H1 (cell line): ENCODE measurements around the gene GOLGA2. TPM values are rescaled to one million over a fixed set of nuclear protein-coding genes. Genes with fewer than 3 reads are reported as not detected.
A peak's percentile ranks its signal among the peaks of the same experiment; 100 is the strongest.

Source experiments
- CTCF ChIA-PET: fragments of 300-600 bp; sonication (Branson Sonifier 250); formaldehyde crosslinking; loops from one replicate; lab custom pipeline; 2021; ENCODE audit not compliant: partially characterized antibody; lab: Charles Lee
- POLR2A ChIA-PET: fragments of 300-600 bp; sonication (Branson Sonifier 250); formaldehyde crosslinking; loops from one replicate; lab custom pipeline; 2021; ENCODE audit warnings: inconsistent platforms; ENCODE audit not compliant: partially characterized antibody; lab: Charles Lee
- DNase-seq, 2 experiments: peaks; one replicate each; pipeline versions ENCODE4 v3.0.0 to v3.0.0-alpha.2; 2010 to 2022; ENCODE audit warnings: low spot score in 2 of 2, low read depth in 1 of 2, mixed read lengths in 1 of 2
- FAIRE-seq: peaks from 2 replicates; lab custom pipeline; 2011; peaks lifted over from hg19 to GRCh38; lab: Jason Lieb, UNC
- H2AFZ ChIP-seq: 2 replicates; pipeline ENCODE4 v1.8.1; 2012; ENCODE audit warnings: low read length, inconsistent platforms
- H2AK5ac ChIP-seq: 2 replicates; pipeline ENCODE4 v1.6.1; 2013; ENCODE audit warnings: low read depth, low read length
- H2BK120ac ChIP-seq: replicated peaks from 2 replicates; pipeline ENCODE3; 2013; ENCODE audit warnings: low read depth, low read length, inconsistent platforms
- H2BK12ac ChIP-seq: 2 replicates; pipeline ENCODE4 v1.6.1; 2013; ENCODE audit warnings: low read depth, low read length
- H2BK15ac ChIP-seq: 2 replicates; pipeline ENCODE4 v1.6.1; 2013; ENCODE audit warnings: low read length
- H2BK20ac ChIP-seq: 2 replicates; pipeline ENCODE4 v1.6.1; 2013; ENCODE audit warnings: low read length
- H2BK5ac ChIP-seq: 2 replicates; pipeline ENCODE4 v1.6.1; 2013; ENCODE audit warnings: low read depth, low read length
- H3K14ac ChIP-seq: 2 replicates; pipeline ENCODE4 v1.6.1; 2013; ENCODE audit warnings: inconsistent platforms; ENCODE audit not compliant: insufficient read length
- H3K18ac ChIP-seq: 2 replicates; pipeline ENCODE4 v1.6.1; 2013; ENCODE audit warnings: low read length; ENCODE audit errors: extremely low read depth
- H3K23ac ChIP-seq: 2 replicates; pipeline ENCODE4 v1.6.1; 2013; ENCODE audit warnings: inconsistent platforms; ENCODE audit not compliant: insufficient read length
- H3K23me2 ChIP-seq: 2 replicates; pipeline ENCODE4 v1.6.1; 2013; ENCODE audit warnings: low read depth, low read length
- H3K27ac ChIP-seq: 2 replicates; pipeline ENCODE4 v1.6.1; 2011; ENCODE audit warnings: low read depth, low read length, inconsistent platforms
- H3K27me3 ChIP-seq, 4 experiments: replicated peaks in 1 of 4; 1 replicate in 1 of 4; 2 replicates in 3 of 4; pipeline versions ENCODE4 v1.6.1 to v1.8.1; 2011 to 2013; ENCODE audit warnings: low read length in 3 of 4, mild to moderate bottlenecking in 3 of 4, inconsistent platforms in 2 of 4, mixed read lengths in 2 of 4, moderate library complexity in 1 of 4; ENCODE audit not compliant: control insufficient read depth in 3 of 4, insufficient read depth in 3 of 4; ENCODE audit errors: extremely low read depth in 1 of 4
- H3K36me3 ChIP-seq, 4 experiments: 2 replicates each; pipeline versions ENCODE4 v1.6.1 to v1.8.1; 2011 to 2013; ENCODE audit warnings: mild to moderate bottlenecking in 4 of 4, low read length in 3 of 4, moderate library complexity in 2 of 4, control low read depth in 1 of 4, inconsistent platforms in 1 of 4; ENCODE audit not compliant: insufficient read depth in 4 of 4, control insufficient read depth in 2 of 4
- H3K4ac ChIP-seq: replicated peaks from 2 replicates; pipeline ENCODE3; 2013; ENCODE audit warnings: low read length, low read depth, mixed read lengths, inconsistent platforms; ENCODE audit not compliant: insufficient read length
- H3K4me1 ChIP-seq, 4 experiments: replicated peaks in 1 of 4; 1 replicate in 1 of 4; 2 replicates in 3 of 4; pipeline versions ENCODE4 v1.6.1 to v1.8.1; 2011 to 2013; ENCODE audit warnings: low read length in 3 of 4, inconsistent platforms in 2 of 4, mixed read lengths in 1 of 4; ENCODE audit not compliant: insufficient read depth in 4 of 4, control insufficient read depth in 3 of 4
- H3K4me2 ChIP-seq, 2 experiments: 2 replicates each; pipeline versions ENCODE4 v1.6.1 to v1.8.1; 2011 to 2013; ENCODE audit warnings: low read depth in 2 of 2, low read length in 2 of 2, control low read depth in 1 of 2, inconsistent platforms in 1 of 2, mild to moderate bottlenecking in 1 of 2; ENCODE audit not compliant: insufficient read depth in 1 of 2
- H3K4me3 ChIP-seq, 4 experiments: fragments of 200-600, 300-600 bp in 1 of 4; sonication (generic), shearing (Covaris generic), sonication (Bioruptor Twin) in 1 of 4; 2 replicates each; pipeline versions ENCODE4 v1.5.1 to v1.8.1; 2011 to 2016; ENCODE audit warnings: low read length in 4 of 4, low read depth in 3 of 4, control low read depth in 2 of 4, inconsistent platforms in 2 of 4, mild to moderate bottlenecking in 2 of 4, mixed read lengths in 1 of 4, moderate library complexity in 1 of 4; ENCODE audit not compliant: insufficient read depth in 2 of 4; ENCODE audit errors: extremely low read depth in 1 of 4
- H3K56ac ChIP-seq: replicated peaks from 2 replicates; pipeline ENCODE3; 2013; ENCODE audit warnings: low read depth, mild to moderate bottlenecking, mixed read lengths, low read length, inconsistent platforms; ENCODE audit not compliant: insufficient read length
- H3K79me1 ChIP-seq: 2 replicates; pipeline ENCODE4 v1.6.1; 2013; ENCODE audit warnings: low read depth, low read length, control low read depth
- H3K79me2 ChIP-seq, 2 experiments: 2 replicates each; pipeline versions ENCODE4 v1.6.1 to v1.8.1; 2012 to 2013; ENCODE audit warnings: low read length in 2 of 2, mild to moderate bottlenecking in 2 of 2, inconsistent platforms in 1 of 2; ENCODE audit not compliant: insufficient read depth in 2 of 2, control insufficient read depth in 1 of 2
- H3K9ac ChIP-seq, 4 experiments: replicated peaks in 1 of 4; 1 replicate in 1 of 4; 2 replicates in 3 of 4; pipeline versions ENCODE4 v1.6.1 to v1.8.1; 2011 to 2013; ENCODE audit warnings: low read depth in 3 of 4, low read length in 3 of 4, control low read depth in 2 of 4, mild to moderate bottlenecking in 2 of 4, moderate library complexity in 2 of 4, inconsistent platforms in 1 of 4; ENCODE audit errors: extremely low read depth in 1 of 4
- H3K9me3 ChIP-seq, 2 experiments: 2 replicates each; pipeline versions ENCODE4 v1.6.1 to v1.8.1; 2012 to 2013; ENCODE audit warnings: mild to moderate bottlenecking in 2 of 2, moderate library complexity in 2 of 2, control low read depth in 1 of 2, inconsistent platforms in 1 of 2, low read depth in 1 of 2, low read length in 1 of 2, mixed read lengths in 1 of 2; ENCODE audit not compliant: insufficient read depth in 2 of 2
- H4K20me1 ChIP-seq, 2 experiments: replicated peaks in 1 of 2; 2 replicates each; pipeline versions ENCODE3 to v1.8.1; 2011 to 2013; ENCODE audit warnings: inconsistent platforms in 2 of 2, low read length in 2 of 2, mild to moderate bottlenecking in 1 of 2; ENCODE audit not compliant: insufficient read depth in 2 of 2, control insufficient read depth in 1 of 2
- H4K5ac ChIP-seq: 2 replicates; pipeline ENCODE4 v1.6.1; 2013; ENCODE audit warnings: low read length, low read depth, mixed read lengths, inconsistent platforms; ENCODE audit not compliant: insufficient read length
- H4K8ac ChIP-seq: 2 replicates; pipeline ENCODE4 v1.8.0; 2013; ENCODE audit warnings: mild to moderate bottlenecking, moderate library complexity, low read length, inconsistent platforms; ENCODE audit not compliant: insufficient read depth; ENCODE audit errors: extremely low read depth
- H4K91ac ChIP-seq: replicated peaks from 2 replicates; pipeline ENCODE3; 2013; ENCODE audit warnings: low read length, mixed read lengths, inconsistent platforms; ENCODE audit not compliant: insufficient read length
- PHF8 ChIP-seq: fragments of 200-600 bp; sonication (generic); conservative IDR thresholded peaks from 2 replicates; pipeline ENCODE4 v1.7.1; 2012; ENCODE audit warnings: low read depth, mild to moderate bottlenecking, inconsistent platforms, low read length, moderate library complexity
- RAD21 ChIP-seq, 2 experiments: IDR thresholded peaks in 1 of 2; conservative IDR thresholded peaks in 1 of 2; 2 replicates each; pipeline ENCODE4 v1.6.1; 2011; ENCODE audit warnings: low read depth in 2 of 2, low read length in 2 of 2, improper control_type of control experiment in 1 of 2, inconsistent platforms in 1 of 2, mild to moderate bottlenecking in 1 of 2, moderate library complexity in 1 of 2
- SIN3A ChIP-seq, 2 experiments: IDR thresholded peaks in 1 of 2; conservative IDR thresholded peaks in 1 of 2; 2 replicates each; pipeline ENCODE4 v1.6.1; 2011 to 2012; ENCODE audit warnings: low read length in 2 of 2, improper control_type of control experiment in 1 of 2, low read depth in 1 of 2, mild to moderate bottlenecking in 1 of 2
- SP4 ChIP-seq: IDR thresholded peaks from 2 replicates; pipeline ENCODE4 v1.6.1; 2012; ENCODE audit warnings: low read length, inconsistent platforms
- WGBS, 2 experiments: shearing (Covaris generic) in 1 of 2; methylation state at CpG; one replicate each; pipeline versions ENCODE4 v1.1.6 to v1.1.7; 2013 to 2015; ENCODE audit warnings: low lambda C conversion rate in 2 of 2, mixed read lengths in 2 of 2, inconsistent platforms in 1 of 2, low coverage in 1 of 2, missing lambda C conversion rate in 1 of 2; ENCODE audit not compliant: insufficient replicate concordance in 2 of 2, insufficient coverage in 1 of 2, insufficient read length in 1 of 2; ENCODE audit errors: extremely low coverage in 1 of 2, missing lambda C conversion rate in 1 of 2; 5-methylcytosine and 5-hydroxymethylcytosine counted together
- polyA plus RNA-seq, 7 experiments: library from polyadenylated mRNA; depleted of rRNA in 3 of 7; stranded (reverse) in 5 of 7; unstranded in 2 of 7; fragments of >200 nt in 5 of 7; fragments of 200-250 nt in 2 of 7; gene quantifications; 1 replicate in 5 of 7; 2 replicates in 1 of 7; 4 replicates in 1 of 7; pipeline versions ENCODE4 v1.2.1 to v1.2.3, GENCODE V29; 2011 to 2013; ENCODE audit warnings: missing spikeins in 2 of 7, mixed read lengths in 2 of 7
- total RNA-seq: library from RNA; stranded (reverse); fragmentation: NEBNext Ultra II Directional; extraction: Animal tissue kit (Norgen Biotek cat#: 25700); gene quantifications from 2 replicates; pipeline ENCODE4 v1.2.1, GENCODE V29; 2021

The GOLGA2 gene
- total and polyA plus RNA-seq, 2 of the 8 experiments (the other 6 are each of a cell fraction or from before 2014, with no cell fraction given), result 13.1 to 43.6 TPM

- Histone ChIP-seq H2AFZ (no peak overlapping the region), H3K4ac (no peak overlapping the region), H2BK15ac (no peak overlapping the region), H3K79me1 (peaks cover 8% of the 10 kb centered on the region), H4K5ac (no peak overlapping the region), H3K23me2 (peaks cover 11% of the 10 kb centered on the region), H2BK12ac (no peak overlapping the region), H4K91ac (no peak overlapping the region), H3K27me3 (no peaks in the 10 kb centered on the region; a peak in 1 of 7 replicates), H3K4me3 (peak overlapping the region in 2 of 4 experiments; percentile 50 to 83; a peak in 3 of 8 replicates), H3K9ac (no peak overlapping the region), H3K27ac (no peak overlapping the region), H3K4me1 (peaks cover 7 to 14% (median 10%) of the 10 kb centered on the region in 4 experiments), H3K9me3 (no peaks in the 10 kb centered on the region), H2BK120ac (no peak overlapping the region), H3K56ac (no peak overlapping the region), H3K36me3 (peaks cover 0 to 3% (median 0%) of the 10 kb centered on the region in 4 experiments; a peak in 2 of 8 replicates), H2BK5ac (no peak overlapping the region), H4K20me1 (peaks cover 6 to 19% of the 10 kb centered on the region in 2 experiments), H2AK5ac (no peak overlapping the region), H3K14ac (no peak overlapping the region), H4K8ac (no peak overlapping the region; the same call in 1 of the 2 replicates), H3K23ac (no peak overlapping the region), H3K4me2 (peak overlapping the region; percentile 56 to 85), H3K79me2 (peaks cover 0 to 7% of the 10 kb centered on the region in 2 experiments; a peak in 1 of 4 replicates), H3K18ac (no peak overlapping the region), H2BK20ac (no peak overlapping the region)
- POLR2A ChIA-PET, result interaction anchor here (0.9 to 2.4 kb wide), 7 partner anchors 9 to 89 kb away, joined by 3 to 10 read pairs (median 4); partner anchors contain the start of gene BBLN
- no peak for DNase-seq
- FAIRE-seq, result no peak
- 83% methylated on average over 8 of the region's 8 CpGs; no CpG with 5 or more reads in 1 of the 2 experiments for WGBS, 2 experiments
- CTCF ChIA-PET, result interaction anchor here (1.3 to 2.2 kb wide), 2 partner anchors 10 to 11 kb away, joined by 3 to 13 read pairs; no protein-coding TSS in a partner anchor
- TF ChIP-seq SIN3A (conservative IDR thresholded peaks at IDR 0.05 in 1 of 2, IDR thresholded peaks at IDR 0.05 in 1 of 2; ENCODE audit: low read depth in 1 of 2, low read length in 2 of 2) (no peak), RAD21 (IDR thresholded peaks at IDR 0.05 in 1 of 2, conservative IDR thresholded peaks at IDR 0.05 in 1 of 2; ENCODE audit: low read depth in 2 of 2, low read length in 2 of 2) (no peak), SP4 (no peak), PHF8 (no peak)
Observed at GRCh38 chr9:128249558-128249907, 26.3 kb downstream of the GOLGA2 start.
